Tibial artery (tissue), 4 donors: ENCODE results near the gene EZR.
"Not testable (repeated sequence)": the region's sequence is repeated elsewhere in the genome, so short reads cannot be mapped to it uniquely, and the experiment has no call there.

ENCODE experiments used
- DNase-seq, 2 donors: peaks; one replicate each; pipeline ENCODE4 v3.0.0-alpha.2; 2019
- H3K27ac ChIP-seq, 2 donors: fragments of 200-600 bp; sonication (generic) in 1 of 2; 1 replicate in 1 of 2; 2 replicates in 1 of 2; pipeline ENCODE4 v1.5.1; 2018 to 2019; ENCODE audit warnings: mild to moderate bottlenecking in 1 of 2
- H3K27me3 ChIP-seq, 2 donors: fragments of 200-600 bp; sonication (generic) in 1 of 2; one replicate each; pipeline versions ENCODE4 v1.5.1 to v1.6.0; 2016 to 2019
- H3K36me3 ChIP-seq, 3 donors: fragments of 200-600 bp; sonication (generic) in 2 of 3; one replicate each; pipeline ENCODE4 v1.5.1; 2016 to 2019; ENCODE audit warnings: mild to moderate bottlenecking in 2 of 3
- H3K4me1 ChIP-seq, 4 donors: fragments of 200-600 bp; sonication (generic) in 2 of 4; 1 replicate in 3 of 4; 2 replicates in 1 of 4; pipeline ENCODE4 v1.5.1; 2016 to 2019
- H3K4me3 ChIP-seq, 2 donors: fragments of 200-600 bp; sonication (generic) in 1 of 2; 1 replicate in 1 of 2; 2 replicates in 1 of 2; pipeline ENCODE4 v1.5.1; 2018 to 2019; ENCODE audit warnings: mild to moderate bottlenecking in 2 of 2
- H3K9me3 ChIP-seq, 3 donors: fragments of 200-600 bp; sonication (generic) in 1 of 3; one replicate each; pipeline ENCODE4 v1.5.1; 2016 to 2019
- intact Hi-C: fragments of 100-400 bp; cut with DNase I; formaldehyde crosslinking; loops from one replicate; pipeline ENCODE4 v1.15.0; 2023; ENCODE audit warnings: low total_unique reads
- TF ChIP-seq, protein P1 (sequence below), 2 experiments: fragments of 200-600 bp in 1 of 2; fragments of 450-650 bp in 1 of 2; IDR thresholded peaks; one replicate each; pipeline ENCODE4 v1.5.1; 2017 to 2019; ENCODE audit warnings: antibody characterized with exemption in 2 of 2, mild to moderate bottlenecking in 1 of 2, moderate library complexity in 1 of 2

Gene EZR

DNA sequence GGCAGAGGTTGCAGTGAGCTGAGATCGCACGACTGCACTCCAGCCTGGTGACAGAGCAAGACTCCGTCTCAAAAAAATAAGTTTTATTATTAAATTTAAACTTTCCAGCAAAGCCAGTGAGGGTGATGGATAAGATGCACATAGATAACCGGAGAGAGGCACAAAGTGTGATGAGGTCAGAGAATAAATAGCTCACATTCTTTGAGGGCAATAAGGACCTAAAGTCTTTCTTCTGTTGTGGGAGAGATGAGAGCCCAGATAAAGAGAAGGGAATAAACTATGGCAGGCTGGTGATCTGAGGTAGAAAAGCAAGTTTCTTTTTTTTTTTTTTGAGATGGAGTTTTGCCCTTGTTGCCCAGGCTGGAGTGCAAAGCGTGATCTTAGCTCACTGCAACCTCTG is 20.6 kb upstream of the EZR start:
- intact Hi-C loops, result no loop called here
- TF ChIP-seq, protein P1, sequence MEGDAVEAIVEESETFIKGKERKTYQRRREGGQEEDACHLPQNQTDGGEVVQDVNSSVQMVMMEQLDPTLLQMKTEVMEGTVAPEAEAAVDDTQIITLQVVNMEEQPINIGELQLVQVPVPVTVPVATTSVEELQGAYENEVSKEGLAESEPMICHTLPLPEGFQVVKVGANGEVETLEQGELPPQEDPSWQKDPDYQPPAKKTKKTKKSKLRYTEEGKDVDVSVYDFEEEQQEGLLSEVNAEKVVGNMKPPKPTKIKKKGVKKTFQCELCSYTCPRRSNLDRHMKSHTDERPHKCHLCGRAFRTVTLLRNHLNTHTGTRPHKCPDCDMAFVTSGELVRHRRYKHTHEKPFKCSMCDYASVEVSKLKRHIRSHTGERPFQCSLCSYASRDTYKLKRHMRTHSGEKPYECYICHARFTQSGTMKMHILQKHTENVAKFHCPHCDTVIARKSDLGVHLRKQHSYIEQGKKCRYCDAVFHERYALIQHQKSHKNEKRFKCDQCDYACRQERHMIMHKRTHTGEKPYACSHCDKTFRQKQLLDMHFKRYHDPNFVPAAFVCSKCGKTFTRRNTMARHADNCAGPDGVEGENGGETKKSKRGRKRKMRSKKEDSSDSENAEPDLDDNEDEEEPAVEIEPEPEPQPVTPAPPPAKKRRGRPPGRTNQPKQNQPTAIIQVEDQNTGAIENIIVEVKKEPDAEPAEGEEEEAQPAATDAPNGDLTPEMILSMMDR (IDR thresholded peaks at IDR 0.05), result no peak
- no peak for DNase-seq
- H3K4me3 ChIP-seq, result no peak overlapping the region
- H3K36me3 ChIP-seq, result no peaks in the 10 kb centered on the region
- no peaks in the 10 kb centered on the region for H3K4me1 ChIP-seq
- H3K27me3 ChIP-seq, result peaks cover 0 to 5% of the 10 kb centered on the region in 2 donors
- no peak overlapping the region for H3K27ac ChIP-seq
- H3K9me3 ChIP-seq, result no peaks in the 10 kb centered on the region

DNA sequence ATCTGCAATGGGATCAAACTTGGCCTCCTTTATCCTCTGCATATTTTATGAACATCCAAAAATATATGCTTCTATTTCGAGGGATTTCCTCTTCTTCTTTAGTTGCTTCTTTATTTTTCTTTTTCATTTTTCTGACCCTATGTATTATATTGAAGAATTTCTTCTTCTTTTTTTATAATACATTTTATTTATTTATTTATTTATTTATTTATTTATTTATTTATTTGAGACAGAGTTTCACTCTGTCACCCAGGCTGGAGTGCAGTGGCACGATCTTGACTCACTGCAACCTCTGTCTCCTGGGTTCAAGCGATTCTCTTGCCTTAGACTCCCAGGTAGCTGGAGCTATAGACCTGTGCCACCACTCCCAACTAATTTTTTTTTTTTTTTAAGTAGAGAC is 19.6 kb upstream of the EZR start:
- H3K27ac ChIP-seq, intact Hi-C loops, H3K27me3 ChIP-seq, H3K4me1 ChIP-seq, H3K36me3 ChIP-seq, H3K4me3 ChIP-seq, H3K9me3 ChIP-seq, DNase-seq: not testable (repeated sequence)

DNA sequence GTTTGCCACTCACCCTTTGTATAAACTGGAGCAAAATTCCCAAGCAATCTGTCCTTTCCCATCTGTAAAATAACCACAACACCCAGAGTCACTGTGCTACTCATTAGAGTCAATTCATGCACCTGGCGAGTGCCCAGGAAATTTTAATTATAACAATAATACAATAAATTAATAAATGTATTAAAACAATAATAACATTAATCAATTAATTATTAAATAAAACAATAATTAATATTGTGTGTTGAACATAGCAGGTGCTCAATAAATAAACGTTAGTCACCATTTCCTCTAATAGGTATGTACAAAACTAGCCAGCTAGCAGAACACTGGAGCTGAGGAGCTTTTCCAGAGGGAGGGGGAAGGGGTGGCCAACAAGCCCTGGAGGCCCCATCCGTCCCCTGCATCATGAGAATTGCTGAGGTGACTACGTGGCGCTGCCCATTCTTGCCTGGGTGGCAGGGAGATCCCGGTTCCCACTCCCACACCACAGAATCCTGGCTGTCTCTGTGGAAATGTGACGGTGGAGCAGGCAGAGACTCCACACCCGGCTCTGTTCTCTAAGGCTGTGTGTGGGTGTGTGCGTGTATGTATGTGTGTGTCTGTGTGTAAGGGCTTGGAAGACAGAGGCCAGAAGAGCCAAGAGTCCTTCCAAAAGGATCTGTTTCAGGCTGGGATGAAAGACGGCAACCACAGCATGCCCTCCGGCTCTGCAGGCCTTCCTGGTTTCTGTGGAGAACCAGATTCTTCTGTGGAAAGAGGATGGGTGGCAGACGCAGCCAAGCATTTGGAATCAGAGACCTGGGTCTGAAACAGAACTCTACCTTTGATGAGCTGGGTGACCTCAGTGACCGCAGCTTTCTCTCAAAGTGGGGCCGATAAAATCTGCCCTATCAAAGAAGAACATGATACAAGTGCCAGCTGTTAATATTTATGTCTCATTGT is 18.8 kb upstream of the EZR start:
- no peaks in the 10 kb centered on the region for H3K4me1 ChIP-seq

DNA sequence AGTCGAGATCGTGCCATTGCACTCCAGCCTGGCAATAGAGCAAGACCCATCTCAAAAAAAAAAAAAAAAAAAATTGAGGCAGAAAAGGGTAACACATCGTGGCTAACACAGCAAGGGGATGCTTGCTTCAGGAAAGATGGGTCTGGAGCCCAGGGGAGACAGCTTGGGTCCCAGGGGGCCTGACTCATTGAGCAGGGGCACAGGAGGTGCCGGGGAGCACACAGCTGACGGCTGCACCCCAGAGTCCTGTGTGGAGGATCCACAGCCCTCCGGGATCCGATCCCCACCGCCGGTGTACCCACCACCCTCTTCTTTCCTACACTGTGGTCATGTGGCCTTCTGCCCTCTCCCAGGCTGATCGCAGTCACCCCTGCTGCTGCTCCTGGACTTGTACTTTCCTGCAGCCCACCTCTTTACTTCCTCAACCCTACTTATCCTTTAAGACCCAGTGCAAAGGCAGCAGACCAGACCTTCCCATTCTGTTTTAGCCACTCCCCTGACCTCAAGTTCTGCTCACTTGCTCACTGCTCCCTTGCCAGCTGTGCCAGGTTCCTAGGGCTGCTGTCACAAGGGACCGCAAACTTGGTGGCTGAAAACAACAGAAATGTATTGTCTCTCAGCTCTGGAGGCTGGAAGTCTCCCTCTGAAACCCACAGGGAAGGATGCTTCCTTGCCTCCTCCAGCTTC is 17.6 kb upstream of the EZR start:
- no peak overlapping the region for H3K27ac ChIP-seq
- TF ChIP-seq, protein P1 (IDR thresholded peaks at IDR 0.05), result no peak
- no peak overlapping the region for H3K4me3 ChIP-seq
- H3K27me3 ChIP-seq, result peaks cover 0 to 5% of the 10 kb centered on the region in 2 donors
- H3K36me3 ChIP-seq, result no peaks in the 10 kb centered on the region
- no peak for DNase-seq
- H3K4me1 ChIP-seq, result no peaks in the 10 kb centered on the region
- intact Hi-C loops, result no loop called here
- no peaks in the 10 kb centered on the region for H3K9me3 ChIP-seq

More for the DNA sequence above, 18.8 kb upstream of the EZR start:
- no peak overlapping the region for H3K27ac ChIP-seq
- intact Hi-C loops, result no loop called here
- DNase-seq, result no peak
- H3K4me3 ChIP-seq, result no peak overlapping the region
- peaks cover 0 to 5% of the 10 kb centered on the region in 2 donors for H3K27me3 ChIP-seq
- H3K9me3 ChIP-seq, result no peaks in the 10 kb centered on the region
- no peaks in the 10 kb centered on the region for H3K36me3 ChIP-seq
- TF ChIP-seq, protein P1 (IDR thresholded peaks at IDR 0.05), result no peak

DNA sequence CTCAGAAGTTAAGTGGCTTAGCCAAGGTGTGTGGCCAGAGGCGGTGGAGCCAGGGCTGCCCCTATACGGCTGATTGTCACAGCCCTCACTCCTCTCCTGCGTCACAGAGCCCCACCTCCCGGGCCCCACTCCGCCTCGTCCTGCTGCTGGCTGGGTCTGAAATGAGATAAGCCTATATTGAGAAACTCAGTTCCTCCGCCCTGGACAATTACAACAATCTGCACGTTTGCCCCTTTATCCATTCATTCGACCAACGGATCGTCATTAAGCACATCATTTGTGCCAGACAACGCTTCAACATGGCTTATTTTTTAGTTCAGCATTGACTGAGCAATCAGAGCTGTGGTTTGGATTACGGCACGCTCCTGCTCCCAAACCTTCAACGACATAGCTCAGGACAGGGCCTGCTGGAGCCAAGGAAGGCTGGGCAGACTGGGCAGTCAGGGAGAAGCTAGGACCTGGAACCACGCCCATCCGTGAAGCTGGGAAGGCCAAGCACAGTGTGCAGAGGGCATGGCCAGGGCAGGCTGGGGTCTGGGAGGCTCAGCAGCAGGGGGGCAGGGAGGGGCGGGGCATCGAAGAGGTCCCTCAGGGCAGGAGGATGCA is 16.6 kb upstream of the EZR start:
- Histone ChIP-seq H3K27ac (no peak overlapping the region), H3K36me3 (no peaks in the 10 kb centered on the region), H3K4me3 (no peak overlapping the region), H3K27me3 (peaks cover 0 to 5% of the 10 kb centered on the region in 2 donors), H3K4me1 (no peaks in the 10 kb centered on the region), H3K9me3 (no peaks in the 10 kb centered on the region)
- intact Hi-C loops, result no loop called here
- DNase-seq, result no peak
- TF ChIP-seq, protein P1 (IDR thresholded peaks at IDR 0.05), result no peak
